Keratinocyte (primary cell): ENCODE data around the gene AGA. TPM values are rescaled to one million over a fixed set of nuclear protein-coding genes. Genes with fewer than 3 reads are reported as not detected.

Experiments
- DNase-seq: peaks from one replicate; pipeline ENCODE4 v3.0.0-alpha.2; 2011; ENCODE audit warnings: low read depth, missing footprints, low spot score
- FAIRE-seq: peaks from 2 replicates; lab custom pipeline; 2011; peaks lifted over from hg19 to GRCh38; lab: Jason Lieb, UNC
- H2AFZ ChIP-seq: 2 replicates; pipeline ENCODE4 v1.6.0; 2012; ENCODE audit warnings: low read length, control low read depth, inconsistent platforms; ENCODE audit not compliant: control insufficient read depth
- H3K27ac ChIP-seq: 2 replicates; pipeline ENCODE4 v1.5.1; 2011; ENCODE audit warnings: low read length; ENCODE audit not compliant: control insufficient read depth, insufficient read depth
- H3K27me3 ChIP-seq: 3 replicates; pipeline ENCODE4 v1.6.0; 2011; ENCODE audit warnings: low read length; ENCODE audit not compliant: control insufficient read depth, insufficient read depth; ENCODE audit errors: extremely low read depth
- H3K36me3 ChIP-seq, 2 experiments: 2 replicates in 1 of 2; 3 replicates in 1 of 2; pipeline ENCODE4 v1.5.1; 2011; ENCODE audit warnings: low read length in 2 of 2, mild to moderate bottlenecking in 1 of 2; ENCODE audit not compliant: control insufficient read depth in 2 of 2, insufficient read depth in 2 of 2; ENCODE audit errors: extremely low read depth in 1 of 2
- H3K4me1 ChIP-seq: 3 replicates; pipeline ENCODE4 v1.5.1; 2011; ENCODE audit warnings: low read length; ENCODE audit not compliant: control insufficient read depth, insufficient read depth; ENCODE audit errors: extremely low read depth
- H3K4me2 ChIP-seq: 3 replicates; pipeline ENCODE4 v1.6.0; 2011; ENCODE audit warnings: low read depth, low read length; ENCODE audit not compliant: control insufficient read depth, insufficient read depth; ENCODE audit errors: extremely low read depth
- H3K4me3 ChIP-seq, 3 experiments: fragments of 200-600 bp in 1 of 3; sonication (generic) in 1 of 3; 2 replicates in 2 of 3; 3 replicates in 1 of 3; pipeline ENCODE4 v1.5.1; 2011 to 2016; ENCODE audit warnings: low read length in 3 of 3, mild to moderate bottlenecking in 3 of 3, control low read depth in 2 of 3, inconsistent platforms in 1 of 3, low read depth in 1 of 3, mixed read lengths in 1 of 3, mixed run types in 1 of 3, moderate library complexity in 1 of 3; ENCODE audit not compliant: control insufficient read depth in 2 of 3, insufficient read depth in 2 of 3; ENCODE audit errors: extremely low read depth in 1 of 3
- H3K79me2 ChIP-seq: 2 replicates; pipeline ENCODE4 v1.6.0; 2012; ENCODE audit warnings: low read length; ENCODE audit not compliant: control insufficient read depth, insufficient read depth
- H3K9ac ChIP-seq: 3 replicates; pipeline ENCODE4 v1.6.0; 2011; ENCODE audit warnings: low read length; ENCODE audit not compliant: control insufficient read depth, insufficient read depth; ENCODE audit errors: extremely low read depth
- H3K9me1 ChIP-seq: 3 replicates; pipeline ENCODE4 v1.6.0; 2011; ENCODE audit warnings: low read length; ENCODE audit not compliant: control insufficient read depth, insufficient read depth; ENCODE audit errors: extremely low read depth
- H3K9me3 ChIP-seq: 2 replicates; pipeline ENCODE4 v1.5.1; 2012; ENCODE audit warnings: low read depth, low read length; ENCODE audit not compliant: control insufficient read depth
- H4K20me1 ChIP-seq: 3 replicates; pipeline ENCODE4 v1.6.0; 2011; ENCODE audit warnings: low read length; ENCODE audit not compliant: control insufficient read depth, insufficient read depth; ENCODE audit errors: extremely low read depth
- EZH2 ChIP-seq: IDR thresholded peaks from one replicate; pipeline ENCODE4 v1.6.1; 2012; ENCODE audit warnings: inconsistent platforms, mild to moderate bottlenecking, low read length, moderate library complexity
- dilution Hi-C: fragments of 300-500 bp; cut with MboI; formaldehyde crosslinking; loops from one replicate; pipeline ENCODE4 v1.7.0; 2020; ENCODE audit warnings: low sequenced_read_pairs; ENCODE audit not compliant: extremely low pct_ligation_motif_present
- polyA plus RNA-seq, 5 experiments: library from polyadenylated mRNA; depleted of rRNA in 3 of 5; stranded (reverse) in 3 of 5; stranded (forward) in 1 of 5; unstranded in 1 of 5; fragments of >200 nt; gene quantifications; 1 replicate in 1 of 5; 2 replicates in 3 of 5; 3 replicates in 1 of 5; pipeline versions ENCODE4 v1.2.1 to v1.2.3, GENCODE V29; 2011 to 2012; ENCODE audit warnings: missing spikeins in 2 of 5, low read depth in 1 of 5, low replicate concordance in 1 of 5
- TF ChIP-seq, protein P1 (sequence below), 3 experiments: IDR thresholded peaks in 1 of 3; conservative IDR thresholded peaks in 1 of 3; optimal IDR thresholded peaks in 1 of 3; 2 replicates in 2 of 3; 3 replicates in 1 of 3; pipeline versions ENCODE3 to v1.5.1; 2011; ENCODE audit warnings: low read length in 3 of 3, mild to moderate bottlenecking in 3 of 3, moderate library complexity in 2 of 3, control low read depth in 1 of 3, inconsistent platforms in 1 of 3; ENCODE audit not compliant: insufficient read depth in 2 of 3; ENCODE audit errors: extremely low read depth in 1 of 3

The AGA gene
- polyA plus RNA-seq, 1 donor (not counting 4 experiments of a cell fraction or from before 2014, with no cell fraction given): 16.7 TPM

DNA sequence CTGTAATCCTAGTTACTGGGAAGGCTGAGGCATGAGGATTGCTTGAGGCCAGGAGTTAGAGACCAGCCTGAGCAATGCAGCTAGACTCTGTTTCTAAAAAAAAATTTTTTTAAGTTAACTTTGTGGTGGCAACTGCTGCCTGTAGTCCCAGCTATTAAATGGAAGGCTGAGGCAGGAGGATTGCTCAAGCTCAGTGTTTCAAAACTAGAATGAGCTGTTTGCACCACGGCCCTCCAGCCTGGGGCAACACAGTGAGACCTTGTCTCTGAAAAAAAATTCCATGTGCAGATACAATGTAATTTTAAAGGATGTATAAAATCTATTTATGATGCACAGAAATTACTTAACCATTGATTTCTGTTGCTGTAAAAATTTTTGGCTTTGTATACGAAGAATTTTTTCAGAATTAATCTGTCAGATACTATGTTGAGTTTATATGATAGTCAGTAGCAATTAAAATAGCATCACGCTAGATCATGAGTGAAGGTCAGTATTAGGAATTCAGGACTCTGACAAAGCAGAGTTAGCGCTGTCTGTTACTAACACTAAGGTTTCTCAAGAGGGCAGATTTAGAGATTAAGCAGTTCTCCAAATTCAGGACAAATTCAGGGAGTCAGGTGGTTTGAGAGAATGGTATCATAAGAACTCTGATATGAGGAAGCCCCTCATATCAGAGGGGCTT is 8.3 kb upstream of the AGA start:
- dilution Hi-C loops: no loop called here
- Histone ChIP-seq H3K27me3 (no peaks in the 10 kb centered on the region), H3K9ac (no peak overlapping the region), H3K4me3 (no peak overlapping the region), H3K9me1 (no peaks in the 10 kb centered on the region), H3K27ac (no peak overlapping the region), H3K4me2 (no peak overlapping the region), H4K20me1 (no peaks in the 10 kb centered on the region), H3K79me2 (no peaks in the 10 kb centered on the region), H3K36me3 (no peaks in the 10 kb centered on the region), H3K9me3 (no peaks in the 10 kb centered on the region), H3K4me1 (no peaks in the 10 kb centered on the region), H2AFZ (no peak overlapping the region)
- DNase-seq (no peak), FAIRE-seq (no peak)
- TF ChIP-seq, protein P1, sequence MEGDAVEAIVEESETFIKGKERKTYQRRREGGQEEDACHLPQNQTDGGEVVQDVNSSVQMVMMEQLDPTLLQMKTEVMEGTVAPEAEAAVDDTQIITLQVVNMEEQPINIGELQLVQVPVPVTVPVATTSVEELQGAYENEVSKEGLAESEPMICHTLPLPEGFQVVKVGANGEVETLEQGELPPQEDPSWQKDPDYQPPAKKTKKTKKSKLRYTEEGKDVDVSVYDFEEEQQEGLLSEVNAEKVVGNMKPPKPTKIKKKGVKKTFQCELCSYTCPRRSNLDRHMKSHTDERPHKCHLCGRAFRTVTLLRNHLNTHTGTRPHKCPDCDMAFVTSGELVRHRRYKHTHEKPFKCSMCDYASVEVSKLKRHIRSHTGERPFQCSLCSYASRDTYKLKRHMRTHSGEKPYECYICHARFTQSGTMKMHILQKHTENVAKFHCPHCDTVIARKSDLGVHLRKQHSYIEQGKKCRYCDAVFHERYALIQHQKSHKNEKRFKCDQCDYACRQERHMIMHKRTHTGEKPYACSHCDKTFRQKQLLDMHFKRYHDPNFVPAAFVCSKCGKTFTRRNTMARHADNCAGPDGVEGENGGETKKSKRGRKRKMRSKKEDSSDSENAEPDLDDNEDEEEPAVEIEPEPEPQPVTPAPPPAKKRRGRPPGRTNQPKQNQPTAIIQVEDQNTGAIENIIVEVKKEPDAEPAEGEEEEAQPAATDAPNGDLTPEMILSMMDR (optimal IDR thresholded peaks at IDR 0.05 in 1 of 3, IDR thresholded peaks at IDR 0.05 in 1 of 3, conservative IDR thresholded peaks at IDR 0.05 in 1 of 3; ENCODE audit: extremely low read depth in 1 of 3, insufficient read depth in 2 of 3, low read length in 3 of 3): no peak
- no peak for TF ChIP-seq EZH2

DNA sequence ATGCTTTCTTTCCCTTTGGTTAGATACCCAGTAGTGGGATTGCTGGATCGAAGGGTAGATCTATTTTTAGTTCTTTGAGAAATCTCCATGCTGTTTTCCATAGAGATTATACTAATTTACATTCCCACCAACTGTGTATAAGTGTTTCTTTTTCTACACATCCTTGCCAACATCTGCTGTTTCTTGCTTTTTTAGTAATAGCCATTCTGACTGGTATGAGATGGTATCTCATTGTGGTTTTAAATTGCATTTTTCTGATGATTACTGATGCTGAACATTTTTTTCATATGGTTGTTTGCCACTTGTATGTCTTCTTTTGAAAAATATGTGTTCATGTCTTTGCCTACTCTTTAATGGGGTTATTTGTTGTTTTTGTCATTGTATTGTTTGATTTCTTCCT is 6.6 kb upstream of the AGA start:
- no peaks in the 10 kb centered on the region for H3K27me3 ChIP-seq
- TF ChIP-seq EZH2: no peak
- TF ChIP-seq, protein P1 (optimal IDR thresholded peaks at IDR 0.05 in 1 of 3, IDR thresholded peaks at IDR 0.05 in 1 of 3, conservative IDR thresholded peaks at IDR 0.05 in 1 of 3; ENCODE audit: extremely low read depth in 1 of 3, insufficient read depth in 2 of 3, low read length in 3 of 3): no peak
- H3K79me2 ChIP-seq: no peaks in the 10 kb centered on the region
- H3K4me1 ChIP-seq: no peaks in the 10 kb centered on the region
- H3K9me1 ChIP-seq: no peaks in the 10 kb centered on the region
- H3K9me3 ChIP-seq: no peaks in the 10 kb centered on the region
- H3K9ac ChIP-seq: no peak overlapping the region
- H2AFZ ChIP-seq: no peak overlapping the region
- DNase-seq (no peak), FAIRE-seq (no peak)
- no peak overlapping the region for H3K4me3 ChIP-seq
- H3K36me3 ChIP-seq: no peaks in the 10 kb centered on the region
- H3K4me2 ChIP-seq: no peak overlapping the region
- dilution Hi-C loops: no loop called here
- no peak overlapping the region for H3K27ac ChIP-seq
- no peaks in the 10 kb centered on the region for H4K20me1 ChIP-seq
